GM06990 (cell line): ENCODE results near the gene PRKAG3.

Source experiments
- DNase-seq: peaks from one replicate; pipeline ENCODE4 v3.0.0-alpha.2; 2011; ENCODE audit not compliant: insufficient read length; ENCODE audit errors: extremely low read depth
- H3K27me3 ChIP-seq: replicated peaks from 2 replicates; pipeline ENCODE4 v1.6.0; 2011; ENCODE audit warnings: low read length; ENCODE audit not compliant: control insufficient read depth, insufficient read depth
- H3K36me3 ChIP-seq: 2 replicates; pipeline ENCODE4 v1.5.1; 2011; ENCODE audit warnings: low read length; ENCODE audit not compliant: control insufficient read depth, insufficient read depth
- H3K4me3 ChIP-seq: replicated peaks from 2 replicates; pipeline ENCODE4 v1.5.1; 2011; ENCODE audit warnings: low read depth, mild to moderate bottlenecking, control low read depth, low read length
- CTCF ChIP-seq: IDR thresholded peaks from 2 replicates; pipeline ENCODE4 v1.5.1; 2011; ENCODE audit warnings: low read length, control low read depth, mild to moderate bottlenecking, inconsistent platforms; ENCODE audit not compliant: insufficient read depth, poor library complexity, severe bottlenecking

PRKAG3 gene

GRCh38 chr2:218878486-218878885, 46.9 kb upstream of the PRKAG3 start:
- Histone ChIP-seq H3K36me3 (no peaks in the 10 kb centered on the region), H3K4me3 (no peak overlapping the region), H3K27me3 (no peaks in the 10 kb centered on the region; the same call in none of the 2 replicates)
- TF ChIP-seq CTCF: no peak
- DNase-seq: no peak

- H3K27me3 ChIP-seq: no peaks in the 10 kb centered on the region; the same call in none of the 2 replicates
- no peak for DNase-seq
- H3K4me3 ChIP-seq: no peak overlapping the region
- no peaks in the 10 kb centered on the region for H3K36me3 ChIP-seq
- no peak for TF ChIP-seq CTCF
Measured at GRCh38 chr2:218877891-218878290, 46.3 kb upstream of the PRKAG3 start.

GRCh38 chr2:218877331-218877730, 45.7 kb upstream of the PRKAG3 start:
- Histone ChIP-seq H3K27me3 (no peaks in the 10 kb centered on the region; the same call in none of the 2 replicates), H3K36me3 (no peaks in the 10 kb centered on the region), H3K4me3 (no peak overlapping the region)
- DNase-seq: no peak
- TF ChIP-seq CTCF: peak; percentile 5

- DNase-seq: no peak
- Histone ChIP-seq H3K36me3 (no peaks in the 10 kb centered on the region), H3K27me3 (no peaks in the 10 kb centered on the region; the same call in none of the 2 replicates), H3K4me3 (no peak overlapping the region)
- TF ChIP-seq CTCF: peak; percentile 98
Measured at GRCh38 chr2:218876562-218877219, 45.1 kb upstream of the PRKAG3 start.

GRCh38 chr2:218875692-218876246, 44.2 kb upstream of the PRKAG3 start:
- Histone ChIP-seq H3K36me3 (no peaks in the 10 kb centered on the region), H3K27me3 (no peaks in the 10 kb centered on the region; the same call in none of the 2 replicates), H3K4me3 (no peak overlapping the region)
- DNase-seq: no peak
- TF ChIP-seq CTCF: no peak
